HEK293 (cell line): Measurements from ENCODE around the gene ATG4B.

ENCODE experiments used
- CTCF ChIP-seq: fragments of 450-650 bp; formaldehyde crosslinking; IDR thresholded peaks from 2 replicates; pipeline ENCODE4 v1.5.1; 2016; ENCODE audit warnings: missing biosample characterization, missing genetic modification characterization
- SP2 ChIP-seq: fragments of 450-650 bp; formaldehyde crosslinking; IDR thresholded peaks from 2 replicates; pipeline ENCODE4 v1.5.1; 2016; ENCODE audit warnings: missing biosample characterization, missing genetic modification characterization

DNA sequence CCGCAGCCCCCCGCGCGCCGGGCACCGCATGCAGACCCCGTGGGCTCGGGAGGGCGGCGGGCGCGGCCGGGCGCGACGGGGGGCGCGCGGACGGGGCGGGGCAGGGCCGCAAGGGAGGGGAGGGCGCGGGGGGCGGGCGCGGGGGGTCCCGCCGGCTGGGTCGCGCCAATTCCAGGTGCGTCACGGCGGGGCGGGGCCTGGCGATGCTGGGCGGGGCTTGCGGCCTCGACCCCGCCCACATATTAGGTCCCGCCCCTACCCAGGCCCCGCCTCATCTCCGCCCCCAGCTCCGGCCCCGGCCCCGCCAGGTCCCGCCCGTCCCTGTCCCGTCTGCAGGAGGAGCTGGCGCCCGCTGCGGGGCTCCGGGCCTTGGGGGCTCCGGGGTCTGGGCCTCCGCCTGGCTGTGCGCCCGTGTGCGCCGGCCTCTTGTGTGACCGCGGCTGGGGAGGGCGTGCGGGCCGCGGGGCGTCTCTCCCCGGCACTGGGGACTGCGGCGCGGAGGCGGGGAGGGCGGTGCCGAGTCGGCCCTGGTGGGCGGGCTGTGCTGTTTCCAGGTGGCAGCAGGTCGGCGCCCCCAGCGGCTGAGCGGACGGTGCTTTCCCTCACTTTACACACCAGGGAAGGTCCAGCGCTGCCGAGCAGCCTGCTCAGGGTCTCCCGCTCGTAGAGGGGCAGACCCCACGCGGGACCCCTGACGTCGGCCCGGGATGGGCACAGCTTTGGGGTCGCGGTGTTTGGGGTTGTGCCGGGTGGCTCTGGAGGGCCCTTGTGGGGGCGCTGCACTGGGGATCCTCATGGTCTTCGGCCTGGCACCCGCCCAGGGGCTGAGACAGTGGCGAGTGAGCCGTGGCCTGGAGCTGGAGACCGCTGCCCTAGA lies 64.9 kb downstream of the ATG4B start:
- peak; percentile 98 for TF ChIP-seq CTCF
- TF ChIP-seq SP2 = peak; percentile 38
